HG03575 (cell line): Measurements from ENCODE around the gene MORN1.
"Not testable (repeated sequence)": the region's sequence is repeated elsewhere in the genome, so short reads cannot be mapped to it uniquely, and the experiment has no call there.

ENCODE experiments used
- ATAC-seq: cut with Tn5 transposase; IDR thresholded peaks from one replicate; pipeline ENCODE4 v1.9.1; 2021; ENCODE audit not compliant: unreplicated experiment, insufficient number of reproducible peaks, low FRiP score; ENCODE audit errors: extremely low read depth

MORN1 gene

DNA sequence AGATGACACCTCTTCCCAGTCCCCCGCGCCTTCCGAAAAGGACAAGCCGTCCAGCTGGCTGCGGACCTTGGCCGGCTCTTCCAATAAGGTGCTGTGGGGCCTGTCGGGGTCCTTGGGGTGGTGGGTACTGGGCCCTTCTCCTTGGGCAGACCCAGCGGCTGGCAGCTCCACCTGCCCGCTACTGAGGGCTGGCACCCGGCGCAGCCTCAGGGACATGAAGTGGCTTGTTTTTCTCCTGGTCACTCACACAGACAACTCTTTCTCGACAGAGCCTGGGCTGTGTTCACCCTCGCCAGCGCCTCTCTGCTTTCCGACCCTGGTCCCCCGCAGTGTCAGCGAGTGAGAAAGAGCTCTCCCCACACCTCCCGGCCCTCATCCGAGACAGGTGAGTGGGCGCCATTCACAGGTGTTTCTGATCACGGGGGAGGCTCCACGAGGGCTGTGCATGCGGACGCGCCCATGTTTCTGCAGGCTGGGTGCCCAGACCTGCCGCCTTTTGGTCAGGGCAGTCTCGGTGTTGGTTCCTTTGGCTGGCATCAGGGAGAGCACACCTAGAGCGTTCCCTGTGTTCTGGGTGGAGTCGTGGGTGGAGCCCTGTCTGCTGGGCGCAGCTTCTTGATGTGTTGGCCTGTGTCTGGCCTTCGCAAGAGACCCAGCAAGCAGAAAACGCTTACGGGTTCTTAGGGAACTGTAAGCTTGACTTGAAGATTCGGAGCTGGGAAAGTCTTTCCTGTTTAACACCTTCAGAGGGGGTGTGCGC, 88.2 kb downstream of the MORN1 start:
- ATAC-seq = no peak

DNA sequence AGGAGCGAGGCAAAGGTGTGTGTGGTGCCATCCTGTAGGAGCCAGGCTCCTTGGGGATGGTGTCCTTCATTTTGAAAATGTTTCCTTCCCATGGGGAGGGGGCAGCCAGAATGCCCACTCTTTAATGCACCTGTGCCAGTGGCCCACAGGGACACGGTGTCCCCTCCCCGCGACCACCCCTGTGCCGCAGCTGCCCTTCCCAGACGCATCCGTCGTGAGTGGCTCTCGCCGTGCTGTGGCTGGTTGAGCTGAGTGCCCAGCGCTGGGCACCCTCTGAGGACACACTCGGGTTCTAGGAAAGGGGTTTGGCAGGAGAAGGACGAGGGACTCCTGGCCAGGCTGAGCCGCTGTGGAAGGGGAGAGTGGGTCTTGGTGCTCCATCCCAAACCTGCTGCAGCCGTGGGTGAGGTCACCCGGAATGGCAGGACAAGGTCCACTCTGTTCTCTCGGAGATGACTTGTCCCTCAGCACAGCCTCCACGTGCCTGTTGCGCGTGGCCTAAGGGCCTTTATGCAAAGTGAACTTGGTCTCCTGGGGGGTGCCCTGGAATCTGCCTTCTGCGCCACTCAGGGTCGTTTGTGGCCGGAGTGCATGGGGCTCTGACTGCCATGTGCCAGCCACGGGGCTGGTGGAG, 88.9 kb downstream of the MORN1 start:
- ATAC-seq = no peak

DNA sequence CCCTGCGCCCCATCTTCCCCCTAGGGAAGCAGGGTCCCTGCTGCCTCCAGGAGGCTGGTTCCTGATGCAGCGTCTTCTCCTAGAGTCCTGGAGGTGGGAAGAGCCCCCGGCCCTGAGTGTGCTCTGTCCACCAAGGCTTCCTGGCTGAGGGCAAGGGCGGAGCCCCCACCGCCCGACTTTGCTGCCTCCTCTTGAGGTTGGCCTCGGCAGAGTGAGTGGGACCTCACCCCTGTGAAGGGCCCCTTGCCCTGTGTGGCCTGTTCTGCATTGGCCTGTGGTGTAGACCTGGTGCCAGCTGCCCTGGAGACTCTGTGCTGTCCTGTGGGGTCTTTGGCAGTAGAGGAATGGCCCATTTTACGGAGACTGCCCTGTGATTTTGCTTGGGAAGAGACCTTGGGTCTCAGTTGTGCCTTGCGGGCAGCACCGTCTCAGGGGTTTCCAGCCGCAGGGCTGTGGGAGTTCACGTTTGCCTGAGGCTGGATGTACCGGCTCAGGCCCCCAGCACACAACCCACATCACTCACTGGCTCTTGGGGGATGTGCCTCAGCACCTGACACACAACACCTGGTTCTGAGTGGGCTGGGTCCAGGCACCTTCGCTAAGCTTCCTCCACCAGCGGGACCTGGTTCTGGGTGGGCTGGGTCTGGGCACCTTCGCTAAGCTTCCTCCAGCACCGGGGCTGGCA, 89.6 kb downstream of the MORN1 start:
- no peak for ATAC-seq

DNA sequence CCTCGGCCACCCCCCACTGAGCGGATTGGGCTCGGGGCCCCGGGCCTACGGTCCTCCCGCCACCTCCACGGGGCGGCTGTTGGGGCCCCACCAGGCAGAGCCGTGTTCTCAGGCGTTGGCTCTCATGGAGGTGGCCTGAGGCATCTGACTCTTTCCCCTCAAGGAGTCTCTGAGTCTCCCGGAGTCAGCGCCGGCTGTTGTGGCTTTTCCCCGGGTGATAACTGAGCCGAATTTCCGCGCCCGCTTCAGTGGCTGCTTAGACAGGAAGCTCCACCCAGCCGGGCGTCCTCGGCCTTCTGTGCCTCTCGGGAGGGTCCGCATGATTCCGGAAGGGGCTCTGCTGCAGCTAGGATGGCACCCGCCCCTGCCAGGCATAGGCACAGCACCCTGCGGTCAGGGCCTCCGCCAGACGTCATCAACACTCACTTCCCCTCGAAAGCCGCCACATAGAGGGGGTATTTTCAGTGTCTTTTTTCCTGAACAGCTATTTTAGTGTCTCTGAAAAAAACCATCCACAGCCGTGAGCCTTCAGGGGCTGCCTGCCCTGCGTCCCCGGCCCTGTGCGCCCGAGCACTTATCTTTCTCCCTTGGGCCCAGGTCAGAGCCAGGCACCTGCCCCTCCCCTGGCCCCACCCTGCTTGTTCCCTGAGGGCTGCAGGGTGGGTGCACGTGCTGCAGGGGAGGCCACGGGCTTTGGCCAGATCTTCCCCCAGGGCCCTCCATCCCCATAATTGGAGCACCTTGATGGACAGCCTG, 90.3 kb downstream of the MORN1 start:
- no peak for ATAC-seq

DNA sequence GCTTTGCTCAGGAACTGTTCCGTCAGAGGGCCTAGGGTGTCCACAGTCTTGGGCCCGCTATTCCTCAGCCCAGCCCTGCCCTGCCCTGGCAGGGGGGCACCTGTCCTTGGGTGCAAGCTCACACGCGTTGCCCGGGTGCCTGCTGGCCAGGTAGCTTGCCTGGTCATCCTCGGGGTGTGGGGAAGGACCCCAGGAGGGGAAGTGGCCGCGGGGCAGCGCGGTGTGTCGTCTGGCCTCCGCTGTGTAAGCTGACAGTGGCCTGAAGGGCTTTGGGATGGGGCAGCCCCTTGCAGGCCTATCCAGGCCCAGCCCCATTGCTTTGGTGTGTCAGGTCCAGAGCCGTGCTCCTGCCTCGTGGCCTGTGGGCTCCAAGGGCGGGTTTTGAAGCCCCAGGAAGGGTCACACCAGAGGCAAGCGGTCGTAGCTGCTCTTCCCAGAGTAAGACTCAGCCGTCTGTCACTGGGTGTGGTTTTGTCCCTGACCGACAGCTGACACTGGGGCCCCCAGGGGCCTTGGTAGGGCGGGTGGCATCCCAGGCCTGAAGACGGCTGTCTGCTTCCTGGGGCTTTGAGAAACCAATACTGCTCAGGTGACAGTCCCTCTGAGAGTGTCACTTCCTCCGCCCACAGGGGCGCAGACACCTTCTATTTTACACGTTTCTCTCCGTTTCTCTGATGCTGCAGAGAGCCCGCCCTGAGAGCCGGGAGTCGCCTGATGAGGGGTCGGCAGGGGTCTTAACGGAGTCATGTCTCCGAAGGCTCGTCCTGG, 91.2 kb downstream of the MORN1 start:
- ATAC-seq = no peak

DNA sequence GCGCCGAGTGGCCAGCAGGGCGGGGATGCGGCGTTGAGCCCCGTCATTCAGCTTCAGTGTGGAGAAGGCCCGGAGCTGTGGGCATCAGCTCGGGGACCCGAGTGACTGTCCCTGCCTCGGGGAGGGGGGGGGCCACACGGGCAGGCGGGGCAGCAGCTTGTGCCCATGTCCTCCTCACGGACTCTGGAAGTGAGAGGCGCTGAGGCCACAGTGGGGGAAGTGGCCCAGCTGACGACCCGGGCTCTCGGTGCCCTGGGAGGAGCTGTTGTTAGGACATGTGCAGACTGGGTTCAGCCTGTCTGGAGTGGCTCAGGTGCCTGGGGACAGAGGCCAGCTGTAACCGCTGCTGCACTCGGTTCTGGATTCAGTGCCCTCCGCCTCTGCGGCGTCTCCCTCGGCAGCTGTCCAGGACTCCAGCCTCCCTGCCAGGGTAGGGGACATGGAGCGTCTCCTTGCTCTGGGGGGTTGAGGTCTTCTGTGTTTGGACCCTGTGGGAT, 92.2 kb downstream of the MORN1 start:
- no peak for ATAC-seq

DNA sequence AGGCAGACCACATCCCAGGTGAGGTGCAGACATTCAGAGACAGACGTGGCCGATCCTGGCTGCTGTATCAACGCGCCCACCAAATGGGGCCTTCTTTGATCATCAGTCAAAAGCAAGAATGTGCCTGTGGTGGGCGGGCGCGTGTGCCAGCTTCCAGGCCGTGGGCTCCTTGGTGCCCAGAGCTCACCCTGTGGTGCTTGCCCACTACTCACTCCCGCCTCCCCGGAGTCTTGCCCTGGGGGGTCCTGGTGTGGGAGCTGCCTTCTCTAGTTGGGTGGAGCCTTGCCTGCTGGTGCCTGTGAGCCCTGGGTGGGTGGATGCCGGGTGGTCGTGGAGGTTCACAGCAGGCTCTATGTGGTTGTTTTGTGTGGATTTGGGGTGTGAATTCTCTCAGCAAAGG, 92.7 kb downstream of the MORN1 start:
- ATAC-seq = no peak

DNA sequence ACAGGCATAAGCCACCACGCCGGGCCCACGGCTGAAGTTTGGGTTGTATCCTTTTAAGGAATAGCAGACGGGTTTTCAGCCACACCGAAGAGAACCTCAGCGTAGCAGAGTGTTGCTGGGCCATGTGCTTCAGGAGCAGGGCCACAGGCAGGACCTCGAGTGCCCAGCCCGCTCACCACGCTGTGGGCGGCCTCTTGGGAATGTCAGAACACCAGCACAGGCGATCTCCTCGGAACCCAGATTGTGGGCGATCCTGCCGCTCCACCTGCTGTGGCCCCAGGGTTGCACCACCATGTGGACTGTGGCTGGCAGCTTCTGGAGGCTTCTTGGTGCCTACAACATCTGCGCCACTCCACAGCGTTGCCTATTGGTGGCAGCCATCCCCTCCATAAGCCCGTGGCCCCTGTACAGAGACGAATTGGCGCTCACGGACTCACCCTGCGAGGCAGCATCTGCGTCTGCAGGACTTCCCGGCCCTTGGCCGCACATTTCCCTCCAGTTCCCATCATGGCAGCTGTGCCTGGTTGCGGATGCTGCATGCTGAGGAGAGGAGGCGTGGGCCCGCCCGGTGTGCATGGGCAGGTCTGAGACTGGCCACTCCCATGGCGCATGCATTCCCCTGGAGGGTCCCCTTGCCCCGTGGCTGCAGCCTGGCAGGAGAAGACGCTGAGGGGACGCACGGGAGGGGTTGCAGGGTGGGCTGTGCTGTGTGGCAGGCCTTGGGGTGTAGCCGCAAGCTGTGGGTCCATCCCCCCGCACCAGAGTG, 93.9 kb downstream of the MORN1 start:
- no peak for ATAC-seq

DNA sequence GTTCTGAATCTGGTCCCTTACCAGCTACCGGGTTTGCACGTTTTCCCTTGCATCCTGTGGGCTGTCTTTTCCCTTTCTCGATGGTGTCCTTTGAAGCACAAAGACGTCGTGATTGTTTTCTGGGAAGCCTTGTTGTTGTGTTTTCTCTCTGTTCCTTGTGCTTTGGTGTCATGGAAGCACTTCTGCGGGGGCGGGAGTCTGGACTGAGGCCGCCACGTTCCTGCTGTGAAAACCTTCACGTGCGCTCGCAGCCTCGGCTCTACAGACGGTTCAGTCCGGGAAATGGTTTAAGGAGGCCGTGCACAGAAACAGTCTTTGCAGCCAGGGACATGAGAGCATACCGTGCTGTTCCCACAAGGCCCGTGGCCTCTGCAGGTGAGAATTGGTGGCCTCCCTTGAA, 94.7 kb downstream of the MORN1 start:
- no peak for ATAC-seq

DNA sequence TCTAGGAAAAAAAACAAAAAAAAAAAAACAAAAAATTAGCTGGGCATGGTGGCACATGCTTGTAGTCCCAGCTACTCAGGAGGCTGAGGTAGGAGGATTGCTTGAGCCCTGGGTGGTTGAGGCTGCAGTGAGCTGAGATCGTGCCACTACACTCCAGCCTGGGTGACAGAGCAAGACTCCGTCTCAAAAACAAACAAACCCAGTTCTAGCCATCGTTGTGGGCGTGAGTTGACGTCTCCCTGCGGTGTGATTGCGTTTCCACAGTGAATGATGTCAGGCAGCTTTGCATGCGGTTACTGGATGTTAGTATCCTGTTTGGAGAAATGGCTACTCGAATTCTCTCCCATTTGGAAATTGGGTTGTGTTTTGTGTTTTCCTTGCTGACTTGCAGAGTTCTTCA, 95.1 kb downstream of the MORN1 start:
- ATAC-seq = not testable (repeated sequence)

DNA sequence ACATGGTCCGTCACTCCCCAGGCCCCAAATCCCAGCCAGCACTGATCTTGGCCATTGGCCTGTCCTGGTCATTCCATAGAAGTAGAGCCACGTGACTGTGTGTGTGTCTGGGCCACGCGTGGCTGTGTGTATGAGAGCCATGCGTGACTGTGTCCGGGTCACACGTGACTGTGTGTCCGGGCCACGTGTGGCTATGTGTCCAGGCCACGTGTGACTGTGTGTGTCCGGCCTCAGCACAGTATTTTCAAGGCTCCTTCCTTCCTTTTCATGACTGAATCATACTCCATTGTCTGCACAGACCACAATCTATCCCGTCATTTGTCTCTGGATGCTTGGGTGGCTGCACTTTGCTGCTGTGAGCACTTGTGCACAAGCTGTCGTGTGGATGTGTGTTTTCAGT, 95.8 kb downstream of the MORN1 start:
- ATAC-seq = no peak

DNA sequence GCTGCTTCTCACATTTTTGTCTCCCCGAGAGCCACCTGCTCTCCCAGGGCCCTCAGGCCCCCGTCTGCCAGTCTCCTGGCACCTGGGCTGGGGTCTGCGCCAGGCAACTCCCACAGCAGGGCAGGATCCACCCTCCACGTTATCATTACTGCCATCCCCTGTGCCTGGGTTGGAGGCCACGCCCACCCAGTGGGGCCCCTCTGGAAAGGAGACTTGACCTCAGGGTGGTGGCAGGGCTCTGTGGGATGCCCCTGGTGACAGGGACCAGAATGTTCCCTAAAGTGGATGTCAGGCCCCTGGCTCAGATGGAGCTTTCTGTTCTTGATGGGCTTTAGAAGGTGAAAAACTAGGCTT, 96.7 kb downstream of the MORN1 start:
- ATAC-seq = no peak

DNA sequence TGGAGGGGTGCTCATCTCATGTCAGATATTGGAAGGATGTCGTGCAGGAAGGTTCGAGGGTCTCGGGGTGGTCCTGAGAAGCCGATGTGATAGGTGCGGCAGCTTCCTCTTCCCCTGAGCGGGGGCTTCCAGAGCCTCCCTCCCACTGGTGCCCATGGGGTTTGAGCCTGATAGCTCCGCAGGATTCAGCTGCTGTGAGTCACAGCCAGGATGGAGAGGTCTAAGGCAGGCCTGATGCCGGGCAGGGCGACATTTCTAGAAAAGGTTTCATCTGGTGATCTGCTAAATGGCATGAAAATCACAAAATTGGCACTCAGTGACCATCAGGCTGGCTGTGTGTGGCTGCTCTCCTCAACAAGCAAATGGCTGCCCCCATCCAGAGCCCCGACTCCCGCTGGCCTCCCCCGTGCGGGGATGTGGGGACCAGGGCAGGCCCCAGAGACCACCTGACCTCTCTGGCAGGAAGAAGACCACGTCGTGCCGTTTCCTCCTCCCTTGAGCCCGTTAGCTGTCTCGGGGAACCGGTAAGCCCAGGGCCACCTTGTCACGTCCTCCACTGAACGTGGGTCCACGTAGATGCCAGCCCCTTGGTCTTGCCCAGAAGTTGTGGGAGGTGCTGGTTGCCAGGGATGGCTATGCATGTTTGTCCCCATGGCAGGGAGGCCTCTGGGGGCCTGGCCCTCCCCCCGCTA, 97.2 kb downstream of the MORN1 start:
- ATAC-seq = no peak

DNA sequence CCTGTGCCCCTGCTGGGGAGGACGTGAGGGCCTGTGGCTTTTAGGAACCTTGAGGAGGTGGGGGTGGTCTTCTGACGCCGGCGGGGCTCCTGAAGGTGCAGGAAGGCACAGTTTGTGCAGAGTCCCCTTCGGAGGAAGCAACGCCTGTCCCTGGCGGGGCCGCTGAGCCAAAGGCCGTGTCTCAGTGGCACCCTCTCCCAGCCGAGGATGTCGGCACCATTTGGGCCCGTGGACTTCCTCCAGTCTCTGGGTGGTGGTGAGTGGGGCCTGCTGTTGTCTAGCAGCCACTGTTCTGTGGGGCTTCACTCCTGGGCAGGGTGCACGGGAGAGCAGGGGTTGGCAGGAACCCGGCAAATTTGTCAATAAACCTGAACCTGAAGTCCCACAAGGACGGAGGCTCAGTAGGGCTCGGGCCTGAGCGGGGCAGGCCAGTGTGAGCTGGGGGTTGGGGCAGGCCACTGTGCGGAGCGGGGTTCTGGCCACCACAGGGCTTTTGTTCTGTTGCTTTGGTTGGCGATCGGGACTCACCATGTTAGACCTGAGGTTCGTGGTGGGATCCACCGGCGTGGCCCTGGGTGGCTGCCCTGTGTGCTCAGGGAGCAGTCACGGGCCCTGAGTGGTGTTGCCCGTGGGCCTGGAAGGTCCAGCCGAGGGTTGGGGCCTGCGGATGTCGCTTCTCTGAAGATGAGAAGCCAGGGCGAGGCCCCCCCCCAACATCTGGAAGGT, 98.5 kb downstream of the MORN1 start:
- ATAC-seq = no peak

DNA sequence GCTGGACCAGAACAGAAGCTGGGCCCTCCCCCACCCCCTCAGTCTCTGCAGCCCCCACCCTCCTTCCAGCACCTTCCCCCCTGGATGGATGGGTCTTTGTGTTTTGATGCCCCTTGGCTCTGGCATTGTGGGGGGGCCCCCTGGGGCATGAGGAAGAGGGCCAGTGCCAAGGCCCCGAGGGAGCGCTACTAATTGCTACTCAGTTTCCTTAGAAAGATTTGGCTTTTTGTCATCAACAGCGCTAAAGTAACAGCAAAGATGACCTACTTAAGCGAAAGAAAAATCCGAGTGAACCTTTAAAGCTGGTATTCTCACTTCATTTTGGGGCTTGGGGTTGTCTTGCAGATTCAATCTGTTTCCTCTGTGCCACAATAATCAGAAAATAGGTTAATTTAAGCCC, 99.8 kb downstream of the MORN1 start:
- no peak for ATAC-seq

DNA sequence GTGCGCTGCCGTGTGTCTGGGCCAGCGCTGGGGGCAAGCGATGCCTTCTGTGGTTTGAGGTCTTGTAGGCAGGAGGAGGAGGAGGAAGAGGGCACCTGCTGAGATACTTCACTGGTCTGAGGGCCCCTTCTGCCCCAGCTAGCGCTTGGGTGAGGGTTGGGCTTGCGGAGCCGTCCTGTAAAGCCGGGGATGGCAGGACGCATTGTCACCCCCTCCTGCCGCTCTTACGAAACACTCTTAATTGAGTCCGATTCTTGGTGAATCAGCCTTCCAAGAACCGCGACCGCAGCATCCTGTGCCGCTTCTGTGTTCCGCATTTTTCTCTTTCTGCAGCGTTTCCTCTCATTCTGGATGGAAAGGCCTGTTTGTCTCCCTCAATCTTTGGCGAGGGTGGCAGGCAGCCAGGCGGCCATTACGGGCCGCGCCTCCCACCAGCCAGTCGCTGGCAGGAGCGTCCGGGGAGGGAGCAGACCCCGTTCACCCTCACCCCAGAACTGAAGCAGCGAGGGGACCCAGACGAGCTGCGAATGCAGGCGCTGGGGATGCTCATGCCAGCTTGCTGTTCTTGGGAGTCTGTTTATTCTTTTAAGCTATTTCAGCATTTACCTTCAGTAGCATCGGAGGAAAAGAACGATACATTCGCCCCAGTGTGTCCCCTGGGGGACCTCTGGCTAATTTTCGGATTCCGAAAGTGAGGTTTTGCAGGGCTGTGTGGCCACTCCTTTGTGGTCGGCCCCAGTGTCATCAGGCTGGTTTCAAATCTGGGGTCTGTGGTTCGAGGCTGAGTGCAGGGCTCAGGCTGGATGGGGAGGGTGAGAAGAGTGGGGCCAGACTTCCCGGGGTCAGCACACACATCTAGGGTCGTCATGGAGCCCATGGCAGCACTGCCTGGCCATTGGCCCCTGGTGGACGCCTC, 100.5 kb downstream of the MORN1 start:
- no peak for ATAC-seq
